A549 (cell line): ENCODE data around the gene FANCI.

ENCODE experiments used
- CBX8 ChIP-seq: fragments of 200-600 bp; sonication (generic); IDR thresholded peaks from 2 replicates; pipeline ENCODE4 v1.6.1; 2016
- POLR2AphosphoS2 ChIP-seq: conservative IDR thresholded peaks from 2 replicates; pipeline ENCODE4 v1.6.1; 2012; ENCODE audit warnings: low read length, improper control_type of control experiment, inconsistent platforms
- TF ChIP-seq, protein P1 (sequence below): fragments of 150-350 bp; IDR thresholded peaks from 2 replicates; pipeline ENCODE4 v1.6.1; 2014; ENCODE audit warnings: low read depth, mild to moderate bottlenecking, low read length

DNA sequence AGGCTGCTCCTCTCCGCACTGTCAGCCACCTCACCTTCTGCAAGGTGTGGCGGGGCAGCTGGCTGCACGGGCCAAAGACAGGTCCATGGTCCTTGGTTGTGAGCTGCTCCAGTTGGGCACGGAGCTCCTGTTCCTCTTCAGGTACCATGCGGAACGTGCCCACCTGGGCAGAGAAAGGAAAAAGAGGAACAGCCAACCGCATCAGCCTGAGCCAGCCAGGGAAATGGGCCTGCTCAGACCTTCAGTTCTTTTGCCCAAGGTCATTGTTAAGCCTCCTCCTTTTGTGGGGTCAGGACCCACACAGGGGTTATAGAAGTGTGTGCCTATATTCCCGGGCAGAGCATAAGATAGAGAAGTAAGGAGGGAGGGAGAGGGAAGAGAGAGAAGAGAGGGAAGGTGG, 25.2 kb upstream of the FANCI start:
- TF ChIP-seq POLR2AphosphoS2 (no peak), CBX8 (no peak)
- TF ChIP-seq, protein P1, sequence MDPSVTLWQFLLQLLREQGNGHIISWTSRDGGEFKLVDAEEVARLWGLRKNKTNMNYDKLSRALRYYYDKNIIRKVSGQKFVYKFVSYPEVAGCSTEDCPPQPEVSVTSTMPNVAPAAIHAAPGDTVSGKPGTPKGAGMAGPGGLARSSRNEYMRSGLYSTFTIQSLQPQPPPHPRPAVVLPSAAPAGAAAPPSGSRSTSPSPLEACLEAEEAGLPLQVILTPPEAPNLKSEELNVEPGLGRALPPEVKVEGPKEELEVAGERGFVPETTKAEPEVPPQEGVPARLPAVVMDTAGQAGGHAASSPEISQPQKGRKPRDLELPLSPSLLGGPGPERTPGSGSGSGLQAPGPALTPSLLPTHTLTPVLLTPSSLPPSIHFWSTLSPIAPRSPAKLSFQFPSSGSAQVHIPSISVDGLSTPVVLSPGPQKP: no peak
